GM23338 (cell line): ENCODE results near the gene PPFIBP1. TPM values are rescaled to one million over a fixed set of nuclear protein-coding genes. Genes with fewer than 3 reads are reported as not detected.

Source experiments
- ATAC-seq: fragments of 200-7000 bp; cut with Tn5 transposase; 3 replicates; pipeline ENCODE4 v1.9.1; 2020
- DNase-seq: peaks from one replicate; pipeline ENCODE4 v3.0.0-alpha.2; 2015; ENCODE audit warnings: low spot score
- H2AFZ ChIP-seq: fragments of 200-600 bp; sonication (generic); 2 replicates; pipeline ENCODE4 v1.8.0; 2016; ENCODE audit warnings: antibody characterized with exemption, mild to moderate bottlenecking, moderate library complexity
- H3F3A ChIP-seq: fragments of 200-600 bp; sonication (generic); replicated peaks from 2 replicates; pipeline ENCODE4 v1.8.0; 2017; ENCODE audit warnings: antibody characterized with exemption, mixed run types, low read depth
- H3K27ac ChIP-seq: fragments of 200-600 bp; sonication (generic); 2 replicates; pipeline ENCODE4 v1.6.1; 2016; ENCODE audit warnings: low read depth
- H3K27me3 ChIP-seq: fragments of 200-600 bp; sonication (generic); 2 replicates; pipeline ENCODE4 v1.8.0; 2016; ENCODE audit warnings: mild to moderate bottlenecking, mixed run types, moderate library complexity; ENCODE audit not compliant: insufficient read depth
- H3K36me3 ChIP-seq: fragments of 200-600 bp; sonication (generic); 2 replicates; pipeline ENCODE4 v1.8.0; 2016; ENCODE audit warnings: mild to moderate bottlenecking; ENCODE audit not compliant: insufficient read depth
- H3K4me1 ChIP-seq: fragments of 200-600 bp; sonication (generic); 2 replicates; pipeline ENCODE4 v1.8.0; 2016; ENCODE audit warnings: mild to moderate bottlenecking, moderate library complexity; ENCODE audit not compliant: insufficient read depth
- H3K4me2 ChIP-seq: fragments of 200-600 bp; sonication (generic); 2 replicates; pipeline ENCODE4 v1.7.1; 2017; ENCODE audit warnings: mixed run types
- H3K4me3 ChIP-seq: fragments of 200-600 bp; sonication (generic); 2 replicates; pipeline ENCODE4 v1.6.1; 2016; ENCODE audit warnings: mixed run types
- H3K79me2 ChIP-seq: fragments of 200-600 bp; sonication (generic); replicated peaks from 2 replicates; pipeline ENCODE4 v1.8.0; 2017; ENCODE audit warnings: mild to moderate bottlenecking; ENCODE audit not compliant: insufficient read depth
- H3K9me2 ChIP-seq: fragments of 200-600 bp; sonication (generic); 2 replicates; pipeline ENCODE4 v1.8.0; 2017; ENCODE audit not compliant: insufficient read depth
- H4K20me1 ChIP-seq: fragments of 200-600 bp; sonication (generic); replicated peaks from 2 replicates; pipeline ENCODE4 v1.8.0; 2017; ENCODE audit warnings: mild to moderate bottlenecking; ENCODE audit not compliant: insufficient read depth
- H3K27ac Mint-ChIP-seq: 2 replicates; pipeline ENCODE4 v1.8.0; 2020; ENCODE audit warnings: inconsistent platforms, mild to moderate bottlenecking, moderate library complexity, mixed read lengths
- H3K27me3 Mint-ChIP-seq: 3 replicates; pipeline ENCODE4 v1.8.0; 2022; ENCODE audit warnings: low read depth, mild to moderate bottlenecking, moderate library complexity, mixed read lengths, inconsistent platforms; ENCODE audit not compliant: insufficient read depth, poor library complexity
- H3K36me3 Mint-ChIP-seq: 3 replicates; pipeline ENCODE4 v1.8.0; 2021; ENCODE audit warnings: low read depth, mild to moderate bottlenecking, inconsistent platforms, moderate library complexity, mixed read lengths
- H3K4me1 Mint-ChIP-seq: 3 replicates; pipeline ENCODE4 v1.8.0; 2020; ENCODE audit warnings: mild to moderate bottlenecking, inconsistent platforms, mixed read lengths
- H3K4me3 Mint-ChIP-seq: 3 replicates; pipeline ENCODE4 v1.8.0; 2021; ENCODE audit warnings: moderate library complexity, mild to moderate bottlenecking, inconsistent platforms, mixed read lengths
- H3K9me3 Mint-ChIP-seq: 3 replicates; pipeline ENCODE4 v1.8.0; 2020; ENCODE audit warnings: moderate library complexity, mild to moderate bottlenecking, inconsistent platforms, mixed read lengths
- CREB1 ChIP-seq: fragments of 250-450 bp; sonication (Bioruptor Pico); IDR thresholded peaks from 2 replicates; pipeline ENCODE4 v1.5.0; 2020; ENCODE audit warnings: low read depth, mild to moderate bottlenecking, moderate library complexity
- CTCF ChIP-seq, 2 experiments: fragments of 200-600 bp in 1 of 2; sonication (generic) in 1 of 2; conservative IDR thresholded peaks; 2 replicates each; pipeline versions ENCODE4 v1.5.1 to v1.6.1; 2016 to 2017; ENCODE audit warnings: antibody characterized with exemption in 2 of 2, low read depth in 2 of 2, mild to moderate bottlenecking in 2 of 2, moderate library complexity in 1 of 2
- ETS1 ChIP-seq: IDR thresholded peaks from 2 replicates; pipeline ENCODE4 v1.6.1; 2016; ENCODE audit warnings: antibody characterized with exemption
- EZH2 ChIP-seq: fragments of 200-600 bp; sonication (generic); IDR thresholded peaks from one replicate; pipeline ENCODE4 v1.8.0; 2017; ENCODE audit warnings: antibody characterized with exemption, mild to moderate bottlenecking, low read depth; ENCODE audit not compliant: unreplicated experiment
- EZH2phosphoT487 ChIP-seq: fragments of 200-600 bp; sonication (generic); IDR thresholded peaks from one replicate; pipeline ENCODE4 v1.8.1; 2018; ENCODE audit warnings: antibody characterized with exemption; ENCODE audit not compliant: unreplicated experiment
- JUNB ChIP-seq: IDR thresholded peaks from one replicate; pipeline ENCODE4 v1.6.1; 2016; ENCODE audit warnings: antibody characterized with exemption; ENCODE audit not compliant: unreplicated experiment
- NANOG ChIP-seq: IDR thresholded peaks from 2 replicates; pipeline ENCODE4 v1.6.1; 2016; ENCODE audit warnings: antibody characterized with exemption, borderline replicate concordance
- POLR2AphosphoS5 ChIP-seq: IDR thresholded peaks from 2 replicates; pipeline ENCODE4 v1.6.1; 2016; ENCODE audit warnings: antibody characterized with exemption, low read depth
- STAT1 ChIP-seq: IDR thresholded peaks from one replicate; pipeline ENCODE4 v1.6.1; 2016; ENCODE audit warnings: antibody characterized with exemption; ENCODE audit not compliant: unreplicated experiment
- ZNF114 ChIP-seq: fragments of 250-450 bp; sonication (Bioruptor Pico); IDR thresholded peaks from 2 replicates; pipeline ENCODE4 v1.5.0; 2020; ENCODE audit warnings: mild to moderate bottlenecking, moderate library complexity
- ZNF331 ChIP-seq: fragments of 250-450 bp; sonication (Bioruptor Pico); IDR thresholded peaks from 2 replicates; pipeline ENCODE4 v1.5.0; 2020; ENCODE audit warnings: low read depth, mild to moderate bottlenecking, moderate library complexity
- polyA plus RNA-seq: library from polyadenylated mRNA; unstranded; fragments of >200 nt; fragmentation: Nextera tagmentation; extraction: Ambion mirVana; gene quantifications from 2 replicates; pipeline ENCODE4 v1.2.1, GENCODE V29; 2016
- total RNA-seq: library from RNA; depleted of rRNA; stranded (reverse); fragments of >200 nt; shearing (Covaris generic); gene quantifications from 2 replicates; pipeline ENCODE4 v1.2.3, GENCODE V29; 2014
- TF ChIP-seq, protein P1 (sequence below): IDR thresholded peaks from one replicate; pipeline ENCODE4 v1.6.1; 2018; ENCODE audit warnings: antibody characterized with exemption; ENCODE audit not compliant: unreplicated experiment
- TF ChIP-seq, protein P2 (sequence below): fragments of 250-450 bp; sonication (Bioruptor Pico); IDR thresholded peaks from 2 replicates; pipeline ENCODE4 v1.5.0; 2020; ENCODE audit warnings: mild to moderate bottlenecking, moderate library complexity

The PPFIBP1 gene
- total and polyA plus RNA-seq, 2 experiments from 2014 or later = 33.2 to 41.9 TPM

GRCh38 chr12:27502021-27502435 is 22.0 kb upstream of the PPFIBP1 start:
- Histone ChIP-seq H3K79me2 (no peaks in the 10 kb centered on the region), H3K36me3 (no peaks in the 10 kb centered on the region), H3K9me2 (0 out of 2 replicates have a peak, but pooled peaks cover 6% of the 10 kb centered on the region), H3K4me1 (no peaks in the 10 kb centered on the region), H3K27me3 (no peaks in the 10 kb centered on the region), H4K20me1 (no peaks in the 10 kb centered on the region), H3K4me2 (no peak overlapping the region), H3F3A (no peaks in the 10 kb centered on the region), H3K4me3 (no peak overlapping the region), H2AFZ (no peak overlapping the region), H3K27ac (no peak overlapping the region)
- H3K27ac Mint-ChIP-seq = no peak overlapping the region
- DNase-seq (no peak), ATAC-seq (no peak)
- H3K4me3 Mint-ChIP-seq = no peak overlapping the region
- H3K4me1 Mint-ChIP-seq = peaks cover 4% of the 10 kb centered on the region; the same call in 1 of the 3 replicates
- no peak for TF ChIP-seq NANOG
- no peak for TF ChIP-seq JUNB
- no peak for TF ChIP-seq ZNF331
- TF ChIP-seq POLR2AphosphoS5 = no peak
- TF ChIP-seq, protein P1, sequence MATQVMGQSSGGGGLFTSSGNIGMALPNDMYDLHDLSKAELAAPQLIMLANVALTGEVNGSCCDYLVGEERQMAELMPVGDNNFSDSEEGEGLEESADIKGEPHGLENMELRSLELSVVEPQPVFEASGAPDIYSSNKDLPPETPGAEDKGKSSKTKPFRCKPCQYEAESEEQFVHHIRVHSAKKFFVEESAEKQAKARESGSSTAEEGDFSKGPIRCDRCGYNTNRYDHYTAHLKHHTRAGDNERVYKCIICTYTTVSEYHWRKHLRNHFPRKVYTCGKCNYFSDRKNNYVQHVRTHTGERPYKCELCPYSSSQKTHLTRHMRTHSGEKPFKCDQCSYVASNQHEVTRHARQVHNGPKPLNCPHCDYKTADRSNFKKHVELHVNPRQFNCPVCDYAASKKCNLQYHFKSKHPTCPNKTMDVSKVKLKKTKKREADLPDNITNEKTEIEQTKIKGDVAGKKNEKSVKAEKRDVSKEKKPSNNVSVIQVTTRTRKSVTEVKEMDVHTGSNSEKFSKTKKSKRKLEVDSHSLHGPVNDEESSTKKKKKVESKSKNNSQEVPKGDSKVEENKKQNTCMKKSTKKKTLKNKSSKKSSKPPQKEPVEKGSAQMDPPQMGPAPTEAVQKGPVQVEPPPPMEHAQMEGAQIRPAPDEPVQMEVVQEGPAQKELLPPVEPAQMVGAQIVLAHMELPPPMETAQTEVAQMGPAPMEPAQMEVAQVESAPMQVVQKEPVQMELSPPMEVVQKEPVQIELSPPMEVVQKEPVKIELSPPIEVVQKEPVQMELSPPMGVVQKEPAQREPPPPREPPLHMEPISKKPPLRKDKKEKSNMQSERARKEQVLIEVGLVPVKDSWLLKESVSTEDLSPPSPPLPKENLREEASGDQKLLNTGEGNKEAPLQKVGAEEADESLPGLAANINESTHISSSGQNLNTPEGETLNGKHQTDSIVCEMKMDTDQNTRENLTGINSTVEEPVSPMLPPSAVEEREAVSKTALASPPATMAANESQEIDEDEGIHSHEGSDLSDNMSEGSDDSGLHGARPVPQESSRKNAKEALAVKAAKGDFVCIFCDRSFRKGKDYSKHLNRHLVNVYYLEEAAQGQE = no peak
- TF ChIP-seq ETS1 = no peak
- TF ChIP-seq EZH2phosphoT487 = no peak
- TF ChIP-seq, protein P2, sequence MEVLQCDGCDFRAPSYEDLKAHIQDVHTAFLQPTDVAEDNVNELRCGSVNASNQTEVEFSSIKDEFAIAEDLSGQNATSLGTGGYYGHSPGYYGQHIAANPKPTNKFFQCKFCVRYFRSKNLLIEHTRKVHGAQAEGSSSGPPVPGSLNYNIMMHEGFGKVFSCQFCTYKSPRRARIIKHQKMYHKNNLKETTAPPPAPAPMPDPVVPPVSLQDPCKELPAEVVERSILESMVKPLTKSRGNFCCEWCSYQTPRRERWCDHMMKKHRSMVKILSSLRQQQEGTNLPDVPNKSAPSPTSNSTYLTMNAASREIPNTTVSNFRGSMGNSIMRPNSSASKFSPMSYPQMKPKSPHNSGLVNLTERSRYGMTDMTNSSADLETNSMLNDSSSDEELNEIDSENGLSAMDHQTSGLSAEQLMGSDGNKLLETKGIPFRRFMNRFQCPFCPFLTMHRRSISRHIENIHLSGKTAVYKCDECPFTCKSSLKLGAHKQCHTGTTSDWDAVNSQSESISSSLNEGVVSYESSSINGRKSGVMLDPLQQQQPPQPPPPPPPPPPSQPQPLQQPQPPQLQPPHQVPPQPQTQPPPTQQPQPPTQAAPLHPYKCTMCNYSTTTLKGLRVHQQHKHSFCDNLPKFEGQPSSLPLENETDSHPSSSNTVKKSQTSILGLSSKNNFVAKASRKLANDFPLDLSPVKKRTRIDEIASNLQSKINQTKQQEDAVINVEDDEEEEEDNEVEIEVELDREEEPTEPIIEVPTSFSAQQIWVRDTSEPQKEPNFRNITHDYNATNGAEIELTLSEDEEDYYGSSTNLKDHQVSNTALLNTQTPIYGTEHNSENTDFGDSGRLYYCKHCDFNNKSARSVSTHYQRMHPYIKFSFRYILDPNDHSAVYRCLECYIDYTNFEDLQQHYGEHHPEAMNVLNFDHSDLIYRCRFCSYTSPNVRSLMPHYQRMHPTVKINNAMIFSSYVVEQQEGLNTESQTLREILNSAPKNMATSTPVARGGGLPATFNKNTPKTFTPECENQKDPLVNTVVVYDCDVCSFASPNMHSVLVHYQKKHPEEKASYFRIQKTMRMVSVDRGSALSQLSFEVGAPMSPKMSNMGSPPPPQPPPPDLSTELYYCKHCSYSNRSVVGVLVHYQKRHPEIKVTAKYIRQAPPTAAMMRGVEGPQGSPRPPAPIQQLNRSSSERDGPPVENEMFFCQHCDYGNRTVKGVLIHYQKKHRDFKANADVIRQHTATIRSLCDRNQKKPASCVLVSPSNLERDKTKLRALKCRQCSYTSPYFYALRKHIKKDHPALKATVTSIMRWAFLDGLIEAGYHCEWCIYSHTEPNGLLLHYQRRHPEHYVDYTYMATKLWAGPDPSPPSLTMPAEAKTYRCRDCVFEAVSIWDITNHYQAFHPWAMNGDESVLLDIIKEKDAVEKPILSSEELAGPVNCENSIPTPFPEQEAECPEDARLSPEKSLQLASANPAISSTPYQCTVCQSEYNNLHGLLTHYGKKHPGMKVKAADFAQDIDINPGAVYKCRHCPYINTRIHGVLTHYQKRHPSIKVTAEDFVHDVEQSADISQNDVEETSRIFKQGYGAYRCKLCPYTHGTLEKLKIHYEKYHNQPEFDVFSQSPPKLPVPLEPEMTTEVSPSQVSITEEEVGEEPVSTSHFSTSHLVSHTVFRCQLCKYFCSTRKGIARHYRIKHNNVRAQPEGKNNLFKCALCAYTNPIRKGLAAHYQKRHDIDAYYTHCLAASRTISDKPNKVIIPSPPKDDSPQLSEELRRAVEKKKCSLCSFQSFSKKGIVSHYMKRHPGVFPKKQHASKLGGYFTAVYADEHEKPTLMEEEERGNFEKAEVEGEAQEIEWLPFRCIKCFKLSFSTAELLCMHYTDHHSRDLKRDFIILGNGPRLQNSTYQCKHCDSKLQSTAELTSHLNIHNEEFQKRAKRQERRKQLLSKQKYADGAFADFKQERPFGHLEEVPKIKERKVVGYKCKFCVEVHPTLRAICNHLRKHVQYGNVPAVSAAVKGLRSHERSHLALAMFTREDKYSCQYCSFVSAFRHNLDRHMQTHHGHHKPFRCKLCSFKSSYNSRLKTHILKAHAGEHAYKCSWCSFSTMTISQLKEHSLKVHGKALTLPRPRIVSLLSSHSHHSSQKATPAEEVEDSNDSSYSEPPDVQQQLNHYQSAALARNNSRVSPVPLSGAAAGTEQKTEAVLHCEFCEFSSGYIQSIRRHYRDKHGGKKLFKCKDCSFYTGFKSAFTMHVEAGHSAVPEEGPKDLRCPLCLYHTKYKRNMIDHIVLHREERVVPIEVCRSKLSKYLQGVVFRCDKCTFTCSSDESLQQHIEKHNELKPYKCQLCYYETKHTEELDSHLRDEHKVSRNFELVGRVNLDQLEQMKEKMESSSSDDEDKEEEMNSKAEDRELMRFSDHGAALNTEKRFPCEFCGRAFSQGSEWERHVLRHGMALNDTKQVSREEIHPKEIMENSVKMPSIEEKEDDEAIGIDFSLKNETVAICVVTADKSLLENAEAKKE (CRISPR knock-in tag) = no peak
- no peak for TF ChIP-seq ZNF114 (CRISPR knock-in tag)
- TF ChIP-seq CREB1 (CRISPR knock-in tag) = no peak
- no peak for TF ChIP-seq EZH2
- TF ChIP-seq STAT1 = no peak
- no peak for TF ChIP-seq CTCF (conservative IDR thresholded peaks at IDR 0.05; ENCODE audit: low read depth in 2 of 2)
- no peaks in the 10 kb centered on the region for H3K36me3 Mint-ChIP-seq
- no peaks in the 10 kb centered on the region for H3K27me3 Mint-ChIP-seq
- no peaks in the 10 kb centered on the region for H3K9me3 Mint-ChIP-seq
